Hepatocyte (in vitro differentiated cells): ENCODE measurements around the gene COL8A2.

Source experiments
- CTCF ChIP-seq: fragments of 200-600 bp; sonication (generic); IDR thresholded peaks from 2 replicates; pipeline ENCODE4 v1.5.1; 2016; ENCODE audit warnings: antibody characterized with exemption, mild to moderate bottlenecking; ENCODE audit not compliant: poor library complexity
- EZH2 ChIP-seq: fragments of 200-600 bp; sonication (generic); IDR thresholded peaks from 2 replicates; pipeline ENCODE4 v1.6.1; 2016; ENCODE audit warnings: antibody characterized with exemption, mild to moderate bottlenecking, borderline replicate concordance

GRCh38 chr1:36144413-36144812 lies 19.4 kb upstream of the COL8A2 start:
- TF ChIP-seq CTCF (no peak), EZH2 (no peak)
